ENCODE measurements around the gene CARNS1. TPM values are rescaled to one million over a fixed set of nuclear protein-coding genes. Genes with fewer than 3 reads are reported as not detected.
A peak's percentile ranks its signal among the peaks of the same experiment; 100 is the strongest.

CARNS1 gene
- total and polyA plus RNA-seq, 2 of the 13 experiments (the other 11 are each of a cell fraction or from before 2014, with no cell fraction given), result not detected

GRCh38 chr11:67464411-67465188 lies 49.1 kb downstream of the CARNS1 start (continued):
- TF ChIP-seq ZHX1 (CRISPR knock-in tag; IDR thresholded peaks at IDR 0.05; ENCODE audit: low read depth) (0 out of 2 replicates have a peak, but pooled peaks have one; percentile 38), ZSCAN9 (CRISPR knock-in tag; IDR thresholded peaks at IDR 0.05; ENCODE audit: borderline replicate concordance) (no peak), ZNF143 (CRISPR knock-in tag; IDR thresholded peaks at IDR 0.05) (no peak), MAZ (IDR thresholded peaks at IDR 0.05; ENCODE audit: borderline replicate concordance, low read depth, low read length) (peak; percentile 54; the same call in 1 of the 2 replicates), MAZ (CRISPR knock-in tag; IDR thresholded peaks at IDR 0.05; ENCODE audit: low read depth) (0 out of 2 replicates have a peak, but pooled peaks have one; percentile 54), NCOA2 (CRISPR knock-in tag; IDR thresholded peaks at IDR 0.05) (no peak; the same call in 1 of the 2 replicates), MXD1 (CRISPR knock-in tag; IDR thresholded peaks at IDR 0.05) (peak; percentile 17; the same call in 1 of the 2 replicates), SNAPC4 (CRISPR knock-in tag; IDR thresholded peaks at IDR 0.05) (0 out of 2 replicates have a peak, but pooled peaks have one; percentile 50), ZBTB38 (CRISPR knock-in tag; IDR thresholded peaks at IDR 0.05) (peak; percentile 16; the same call in 1 of the 2 replicates), ZMAT3 (CRISPR knock-in tag; conservative IDR thresholded peaks at IDR 0.05) (0 out of 2 replicates have a peak, but pooled peaks have one; percentile 53), ZNF142 (CRISPR knock-in tag; IDR thresholded peaks at IDR 0.05) (no peak)
